Measurements from ENCODE around the gene BPIFA1. TPM values are rescaled to one million over a fixed set of nuclear protein-coding genes. Genes with fewer than 3 reads are reported as not detected.

BPIFA1 gene
- total and polyA plus RNA-seq, 4 donors: not detected

DNA sequence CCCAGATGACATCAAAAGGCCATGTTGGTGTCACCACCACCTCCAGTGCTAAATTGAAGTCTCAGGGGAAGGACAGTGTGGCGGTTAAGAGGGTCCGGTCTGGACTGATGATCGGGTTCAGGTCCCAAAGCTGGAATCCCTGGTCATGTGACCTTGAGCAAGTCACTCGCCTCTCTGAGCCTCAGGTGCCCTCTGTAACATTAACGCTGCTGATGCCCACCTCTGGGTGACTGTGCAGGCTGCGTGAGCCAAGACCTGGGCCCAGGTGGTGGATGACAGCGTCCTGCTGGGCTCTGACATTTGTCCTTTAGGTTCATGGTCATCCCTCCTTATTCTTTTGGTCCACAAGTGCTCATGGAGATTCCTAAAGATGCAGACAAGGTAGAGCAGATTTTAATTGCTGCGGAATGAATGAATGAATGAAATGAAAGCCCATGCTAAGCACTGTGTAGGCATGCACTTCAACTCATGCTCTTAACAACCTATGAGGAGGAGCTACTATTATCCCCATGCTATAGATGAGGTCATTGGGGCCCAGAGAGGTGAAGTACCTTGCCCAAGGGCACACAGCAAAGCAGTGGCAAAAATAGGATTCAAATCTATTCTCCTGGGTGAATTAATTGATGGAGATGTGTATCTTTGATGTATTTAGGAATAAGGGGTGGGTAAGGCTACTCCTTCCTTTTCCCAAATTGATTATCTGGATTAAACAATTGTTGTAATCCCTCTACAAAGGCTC, 46.6 kb downstream of the BPIFA1 start:
- H3K4me1 ChIP-seq (ENCODE audit: control insufficient read depth, insufficient read depth, low read length): peaks cover 30% of the 10 kb centered on the region
- 99% methylated on average over 7 of the region's 8 CpGs for WGBS (ENCODE audit: insufficient coverage)
- peaks cover 2% of the 10 kb centered on the region for H3K27me3 ChIP-seq (ENCODE audit: control insufficient read depth, insufficient read depth, low read length)
- no peak overlapping the region for H3K4me3 ChIP-seq (ENCODE audit: low read depth, low read length)
- no peaks in the 10 kb centered on the region for H3K36me3 ChIP-seq (ENCODE audit: control insufficient read depth, insufficient read depth, low read length)
- DNase-seq (ENCODE audit: low read depth in 4 of 6, low spot score in 6 of 6): no peak
- no peak overlapping the region for H3K27ac ChIP-seq (ENCODE audit: low read depth, low read length)
- H3K9me3 ChIP-seq (ENCODE audit: control insufficient read depth, insufficient read depth, low read length): no peaks in the 10 kb centered on the region

- Histone ChIP-seq H3K9me3 (ENCODE audit: control insufficient read depth, insufficient read depth, low read length) (no peaks in the 10 kb centered on the region), H3K27me3 (ENCODE audit: control insufficient read depth, insufficient read depth, low read length) (peaks cover 2% of the 10 kb centered on the region), H3K4me3 (ENCODE audit: low read depth, low read length) (no peak within 1 kb of the TSS), H3K4me1 (ENCODE audit: control insufficient read depth, insufficient read depth, low read length) (peaks cover 23% of the 10 kb centered on the region), H3K36me3 (ENCODE audit: control insufficient read depth, insufficient read depth, low read length) (no peaks in the 10 kb centered on the region), H3K27ac (ENCODE audit: low read depth, low read length) (no peak within 1 kb of the TSS)
- 90% methylated on average over 11 of the region's 13 CpGs for WGBS (ENCODE audit: insufficient coverage)
- DNase-seq (ENCODE audit: low read depth in 4 of 6, low spot score in 6 of 6): no peak
Observed at GRCh38 chr20:33282991-33283555, 47.3 kb downstream of the BPIFA1 start, which contains the start of gene BPIFB1. Gene BPIFB1, plus strand, starts transcription at chr20:33283214. Its CDS starts 2,860 bp downstream, at chr20:33286074.

DNA sequence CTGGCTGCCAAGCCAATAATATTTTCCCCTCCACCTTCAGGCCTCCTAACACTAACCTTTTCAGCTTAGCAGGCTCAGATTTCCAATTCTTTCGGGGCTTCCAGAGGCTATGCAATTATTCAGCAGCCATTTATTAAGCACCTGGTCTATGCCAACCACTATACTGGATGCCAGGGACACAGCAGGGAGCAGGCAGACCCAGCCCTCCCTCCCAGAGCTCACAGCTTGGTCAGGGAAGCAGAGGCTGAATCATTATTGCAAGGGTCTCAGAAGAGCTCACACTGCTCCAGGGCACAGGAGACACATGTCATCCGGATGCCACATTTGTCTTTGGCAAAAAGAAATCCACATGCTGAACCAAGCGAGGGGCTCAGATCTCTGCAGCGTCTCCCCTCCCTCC, 48.5 kb downstream of the BPIFA1 start:
- Histone ChIP-seq H3K27me3 (ENCODE audit: control insufficient read depth, insufficient read depth, low read length) (peaks cover 2% of the 10 kb centered on the region), H3K27ac (ENCODE audit: low read depth, low read length) (no peak overlapping the region), H3K36me3 (ENCODE audit: control insufficient read depth, insufficient read depth, low read length) (no peaks in the 10 kb centered on the region), H3K9me3 (ENCODE audit: control insufficient read depth, insufficient read depth, low read length) (no peaks in the 10 kb centered on the region), H3K4me3 (ENCODE audit: low read depth, low read length) (no peak overlapping the region), H3K4me1 (ENCODE audit: control insufficient read depth, insufficient read depth, low read length) (peaks cover 21% of the 10 kb centered on the region)
- DNase-seq (ENCODE audit: low read depth in 4 of 6, low spot score in 6 of 6): peak in 2 of 6 donors; percentile 27 to 34
- 34% methylated on average over 4 of the region's 4 CpGs for WGBS (ENCODE audit: insufficient coverage)

DNA sequence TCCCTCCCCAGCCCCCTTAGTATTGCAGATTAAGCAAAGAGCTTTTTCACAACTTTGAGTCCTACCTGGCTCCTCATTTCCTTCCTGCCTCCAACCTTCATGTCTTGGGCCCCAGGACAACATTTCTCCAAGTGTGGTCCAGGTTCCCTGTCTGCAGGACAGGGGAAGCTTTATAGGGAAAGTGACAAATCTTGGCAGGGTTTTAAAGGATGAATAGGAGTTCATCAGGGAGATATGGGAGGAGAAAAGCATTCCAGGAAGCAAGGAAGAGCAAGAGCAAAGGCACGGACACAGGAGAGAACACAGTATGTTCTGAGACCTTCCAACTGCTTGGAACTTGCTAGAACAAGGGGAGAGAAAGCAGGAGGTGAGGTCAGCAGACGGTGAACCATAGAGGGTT, 49.1 kb downstream of the BPIFA1 start:
- no peak for DNase-seq (ENCODE audit: low read depth in 4 of 6, low spot score in 6 of 6)
- WGBS (ENCODE audit: insufficient coverage): 88% methylated on average over 2 of the region's 2 CpGs
- Histone ChIP-seq H3K36me3 (ENCODE audit: control insufficient read depth, insufficient read depth, low read length) (no peaks in the 10 kb centered on the region), H3K9me3 (ENCODE audit: control insufficient read depth, insufficient read depth, low read length) (no peaks in the 10 kb centered on the region), H3K4me3 (ENCODE audit: low read depth, low read length) (no peak overlapping the region), H3K27ac (ENCODE audit: low read depth, low read length) (no peak overlapping the region), H3K4me1 (ENCODE audit: control insufficient read depth, insufficient read depth, low read length) (peaks cover 21% of the 10 kb centered on the region), H3K27me3 (ENCODE audit: control insufficient read depth, insufficient read depth, low read length) (peaks cover 2% of the 10 kb centered on the region)

DNA sequence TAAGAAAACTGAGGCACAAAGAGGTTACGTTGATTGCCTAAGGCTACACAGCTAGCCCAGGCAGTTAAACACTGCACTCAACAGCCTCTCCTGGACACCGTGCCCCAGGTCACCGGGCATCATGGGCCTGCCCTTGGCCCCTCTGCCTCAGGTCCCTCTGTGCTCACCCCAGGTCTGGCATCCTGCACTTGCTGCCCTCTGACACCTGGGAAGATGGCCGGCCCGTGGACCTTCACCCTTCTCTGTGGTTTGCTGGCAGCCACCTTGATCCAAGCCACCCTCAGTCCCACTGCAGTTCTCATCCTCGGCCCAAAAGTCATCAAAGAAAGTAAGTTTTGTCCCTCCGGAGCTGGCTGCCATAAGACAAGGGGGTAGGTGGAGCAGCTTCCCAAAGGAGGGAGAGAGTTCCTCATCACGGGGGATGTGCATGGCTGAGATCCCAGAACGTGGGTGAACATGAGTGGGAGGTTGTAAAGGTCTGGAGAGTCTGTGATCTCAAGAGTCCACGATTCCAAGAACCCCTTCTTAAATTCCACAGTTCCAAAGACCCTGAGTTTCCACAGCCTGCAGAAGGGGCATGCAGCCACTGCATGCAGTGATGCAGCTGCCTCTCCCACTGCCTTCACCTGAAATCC, 50.2 kb downstream of the BPIFA1 start:
- 96% methylated on average over 6 of the region's 10 CpGs for WGBS (ENCODE audit: insufficient coverage)

GRCh38 chr20:33287884-33288283, 52.1 kb downstream of the BPIFA1 start:
- Histone ChIP-seq H3K27ac (ENCODE audit: low read depth, low read length) (no peak overlapping the region), H3K9me3 (ENCODE audit: control insufficient read depth, insufficient read depth, low read length) (no peaks in the 10 kb centered on the region), H3K36me3 (ENCODE audit: control insufficient read depth, insufficient read depth, low read length) (no peaks in the 10 kb centered on the region), H3K4me3 (ENCODE audit: low read depth, low read length) (no peak overlapping the region), H3K4me1 (ENCODE audit: control insufficient read depth, insufficient read depth, low read length) (peaks cover 9% of the 10 kb centered on the region), H3K27me3 (ENCODE audit: control insufficient read depth, insufficient read depth, low read length) (peaks cover 2% of the 10 kb centered on the region)
- DNase-seq (ENCODE audit: low read depth in 4 of 6, low spot score in 6 of 6): no peak

More for the DNA sequence above, 50.2 kb downstream of the BPIFA1 start:
- Histone ChIP-seq H3K4me3 (ENCODE audit: low read depth, low read length) (no peak overlapping the region), H3K27ac (ENCODE audit: low read depth, low read length) (no peak overlapping the region), H3K27me3 (ENCODE audit: control insufficient read depth, insufficient read depth, low read length) (peaks cover 2% of the 10 kb centered on the region), H3K4me1 (ENCODE audit: control insufficient read depth, insufficient read depth, low read length) (peaks cover 21% of the 10 kb centered on the region), H3K36me3 (ENCODE audit: control insufficient read depth, insufficient read depth, low read length) (no peaks in the 10 kb centered on the region), H3K9me3 (ENCODE audit: control insufficient read depth, insufficient read depth, low read length) (no peaks in the 10 kb centered on the region)
- no peak for DNase-seq (ENCODE audit: low read depth in 4 of 6, low spot score in 6 of 6)

DNA sequence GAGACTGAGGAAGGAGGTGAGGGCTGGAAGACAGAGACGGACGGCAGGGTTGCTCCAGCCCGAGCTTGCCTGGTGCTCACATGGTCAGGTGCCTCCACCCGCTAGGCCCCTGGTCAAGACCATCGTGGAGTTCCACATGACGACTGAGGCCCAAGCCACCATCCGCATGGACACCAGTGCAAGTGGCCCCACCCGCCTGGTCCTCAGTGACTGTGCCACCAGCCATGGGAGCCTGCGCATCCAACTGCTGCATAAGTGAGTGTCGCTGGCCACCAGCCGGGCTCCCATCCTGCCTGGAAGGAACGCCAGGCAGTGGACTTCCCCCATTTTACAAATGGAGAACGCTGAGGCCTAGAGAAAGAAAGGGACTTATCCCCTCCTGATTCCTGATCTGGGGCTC, 55.1 kb downstream of the BPIFA1 start:
- Histone ChIP-seq H3K9me3 (ENCODE audit: control insufficient read depth, insufficient read depth, low read length) (no peaks in the 10 kb centered on the region), H3K36me3 (ENCODE audit: control insufficient read depth, insufficient read depth, low read length) (no peaks in the 10 kb centered on the region), H3K4me3 (ENCODE audit: low read depth, low read length) (no peak overlapping the region), H3K27me3 (ENCODE audit: control insufficient read depth, insufficient read depth, low read length) (peaks cover 2% of the 10 kb centered on the region), H3K4me1 (ENCODE audit: control insufficient read depth, insufficient read depth, low read length) (no peaks in the 10 kb centered on the region), H3K27ac (ENCODE audit: low read depth, low read length) (no peak overlapping the region)
- 95% methylated on average over 13 of the region's 13 CpGs for WGBS (ENCODE audit: insufficient coverage)
- no peak for DNase-seq (ENCODE audit: low read depth in 4 of 6, low spot score in 6 of 6)

DNA sequence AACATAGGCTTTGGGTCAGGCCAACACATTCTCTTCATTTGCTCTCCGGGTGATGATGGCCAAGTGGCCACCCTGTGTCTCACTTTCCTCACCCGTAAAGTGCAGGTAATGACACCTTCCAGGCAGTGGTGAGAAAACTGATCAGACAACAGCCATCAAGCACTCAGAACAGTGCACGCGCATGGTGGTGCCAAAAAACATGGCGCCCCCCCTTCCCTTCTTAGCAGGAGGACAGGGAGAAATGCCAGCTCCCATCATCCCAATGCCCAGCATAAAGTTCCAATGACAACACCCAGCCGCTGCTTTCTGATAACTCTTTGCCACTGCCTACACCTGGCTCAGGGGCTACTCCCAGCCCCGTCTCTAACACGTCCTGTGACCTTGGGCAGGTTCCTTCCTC, 55.6 kb downstream of the BPIFA1 start:
- H3K9me3 ChIP-seq (ENCODE audit: control insufficient read depth, insufficient read depth, low read length): no peaks in the 10 kb centered on the region
- no peak overlapping the region for H3K4me3 ChIP-seq (ENCODE audit: low read depth, low read length)
- H3K27ac ChIP-seq (ENCODE audit: low read depth, low read length): no peak overlapping the region
- WGBS (ENCODE audit: insufficient coverage): 95% methylated on average over 6 of the region's 8 CpGs
- no peak for DNase-seq (ENCODE audit: low read depth in 4 of 6, low spot score in 6 of 6)
- H3K36me3 ChIP-seq (ENCODE audit: control insufficient read depth, insufficient read depth, low read length): no peaks in the 10 kb centered on the region
- H3K4me1 ChIP-seq (ENCODE audit: control insufficient read depth, insufficient read depth, low read length): no peaks in the 10 kb centered on the region
- H3K27me3 ChIP-seq (ENCODE audit: control insufficient read depth, insufficient read depth, low read length): peaks cover 2% of the 10 kb centered on the region

- H3K36me3 ChIP-seq (ENCODE audit: control insufficient read depth, insufficient read depth, low read length): no peaks in the 10 kb centered on the region
- no peak overlapping the region for H3K27ac ChIP-seq (ENCODE audit: low read depth, low read length)
- no peaks in the 10 kb centered on the region for H3K27me3 ChIP-seq (ENCODE audit: control insufficient read depth, insufficient read depth, low read length)
- H3K4me3 ChIP-seq (ENCODE audit: low read depth, low read length): no peak overlapping the region
- H3K9me3 ChIP-seq (ENCODE audit: control insufficient read depth, insufficient read depth, low read length): no peaks in the 10 kb centered on the region
- H3K4me1 ChIP-seq (ENCODE audit: control insufficient read depth, insufficient read depth, low read length): no peaks in the 10 kb centered on the region
- WGBS (ENCODE audit: insufficient coverage): 17% methylated on average over 3 of the region's 7 CpGs
- peak in 1 of 6 donors; percentile 36 for DNase-seq (ENCODE audit: low read depth in 4 of 6, low spot score in 6 of 6)
Observed at GRCh38 chr20:33291830-33292355, 56.1 kb downstream of the BPIFA1 start.

Data from spinal cord (tissue), 10 donors.